ENCODE measurements around the gene RBM12. TPM values are rescaled to one million over a fixed set of nuclear protein-coding genes. Genes with fewer than 3 reads are reported as not detected.

The RBM12 gene
- total and polyA plus RNA-seq, 2 experiments from 2014 or later: 18.5 to 36.0 TPM

- Histone ChIP-seq H3K9me3 (ENCODE audit: low read depth) (no peaks in the 10 kb centered on the region), H4K20me1 (ENCODE audit: insufficient read depth) (peaks cover 54% of the 10 kb centered on the region), H3F3A (ENCODE audit: insufficient read depth) (peaks cover 32% of the 10 kb centered on the region), H3K79me2 (ENCODE audit: insufficient read depth) (peaks cover 82% of the 10 kb centered on the region), H3K9ac (peak overlapping the region; percentile 96), H3K27ac (peak overlapping the region; percentile 28), H3K36me3 (ENCODE audit: low read depth) (peaks cover 2% of the 10 kb centered on the region; the same call in 1 of the 2 replicates), H3K4me2 (ENCODE audit: unreplicated experiment) (peak overlapping the region; percentile 94), H3K4me1 (ENCODE audit: insufficient read depth) (peaks cover 34% of the 10 kb centered on the region), H3K27me3 (replicated peaks; ENCODE audit: insufficient read depth) (no peaks in the 10 kb centered on the region), H3K9me2 (ENCODE audit: insufficient read depth) (no peaks in the 10 kb centered on the region), H2AFZ (no peak overlapping the region), H3K4me3 (peak overlapping the region; percentile 80)
- WGBS, 2 experiments (ENCODE audit: low coverage in 1 of 2, low lambda C conversion rate in 2 of 2, missing lambda C conversion rate in 2 of 2): 18 to 20% methylated on average over 3 of the region's 3 CpGs
- in situ Hi-C loops (cut with MboI): no loop called here
- no peak for TF ChIP-seq EZH2 (IDR thresholded peaks at IDR 0.05; ENCODE audit: insufficient read depth, poor library complexity, severe bottlenecking)
- no peak for TF ChIP-seq EZH2phosphoT487 (IDR thresholded peaks at IDR 0.05; ENCODE audit: insufficient read depth, low read depth)
- no peak for DNase-seq
Observed at GRCh38 chr20:35661908-35662307, 2.8 kb downstream of the RBM12 start.

GRCh38 chr20:35661053-35661452 is 3.6 kb downstream of the RBM12 start:
- no peaks in the 10 kb centered on the region for H3K9me2 ChIP-seq (ENCODE audit: insufficient read depth)
- in situ Hi-C loops (cut with MboI): no loop called here
- H3K79me2 ChIP-seq (ENCODE audit: insufficient read depth): peaks cover 90% of the 10 kb centered on the region
- H3K27ac ChIP-seq: peak overlapping the region; percentile 28
- H4K20me1 ChIP-seq (ENCODE audit: insufficient read depth): peaks cover 61% of the 10 kb centered on the region
- peak overlapping the region; percentile 96 for H3K9ac ChIP-seq
- peaks cover 36% of the 10 kb centered on the region for H3K4me1 ChIP-seq (ENCODE audit: insufficient read depth)
- no peaks in the 10 kb centered on the region for H3K27me3 ChIP-seq (replicated peaks; ENCODE audit: insufficient read depth)
- peak; percentile 42 for DNase-seq
- H2AFZ ChIP-seq: no peak overlapping the region
- H3K36me3 ChIP-seq (ENCODE audit: low read depth): peaks cover 10% of the 10 kb centered on the region; the same call in 1 of the 2 replicates
- no peaks in the 10 kb centered on the region for H3K9me3 ChIP-seq (ENCODE audit: low read depth)
- WGBS, 2 experiments (ENCODE audit: low coverage in 1 of 2, low lambda C conversion rate in 2 of 2, missing lambda C conversion rate in 2 of 2): 72 to 75% methylated on average over 2 of the region's 2 CpGs
- TF ChIP-seq EZH2 (IDR thresholded peaks at IDR 0.05; ENCODE audit: insufficient read depth, poor library complexity, severe bottlenecking) (no peak), EZH2phosphoT487 (IDR thresholded peaks at IDR 0.05; ENCODE audit: insufficient read depth, low read depth) (no peak)
- H3K4me2 ChIP-seq (ENCODE audit: unreplicated experiment): peak overlapping the region; percentile 94
- H3F3A ChIP-seq (ENCODE audit: insufficient read depth): peaks cover 32% of the 10 kb centered on the region
- H3K4me3 ChIP-seq: peak overlapping the region; percentile 80

- Histone ChIP-seq H3K9ac (no peak overlapping the region), H3K9me2 (ENCODE audit: insufficient read depth) (no peaks in the 10 kb centered on the region), H3F3A (ENCODE audit: insufficient read depth) (peaks cover 32% of the 10 kb centered on the region), H4K20me1 (ENCODE audit: insufficient read depth) (peaks cover 64% of the 10 kb centered on the region), H2AFZ (no peak overlapping the region), H3K27me3 (replicated peaks; ENCODE audit: insufficient read depth) (no peaks in the 10 kb centered on the region), H3K9me3 (ENCODE audit: low read depth) (no peaks in the 10 kb centered on the region), H3K4me1 (ENCODE audit: insufficient read depth) (peaks cover 36% of the 10 kb centered on the region), H3K4me2 (ENCODE audit: unreplicated experiment) (peak overlapping the region; percentile 94), H3K79me2 (ENCODE audit: insufficient read depth) (peaks cover 98% of the 10 kb centered on the region), H3K4me3 (peak overlapping the region; percentile 80; the same call in 1 of the 2 replicates), H3K36me3 (ENCODE audit: low read depth) (peaks cover 11% of the 10 kb centered on the region; the same call in 1 of the 2 replicates), H3K27ac (peak overlapping the region; percentile 28; the same call in 1 of the 2 replicates)
- TF ChIP-seq EZH2phosphoT487 (IDR thresholded peaks at IDR 0.05; ENCODE audit: insufficient read depth, low read depth) (no peak), EZH2 (IDR thresholded peaks at IDR 0.05; ENCODE audit: insufficient read depth, poor library complexity, severe bottlenecking) (no peak)
- 92 to 94% methylated on average over 10 of the region's 10 CpGs for WGBS, 2 experiments (ENCODE audit: low coverage in 1 of 2, low lambda C conversion rate in 2 of 2, missing lambda C conversion rate in 2 of 2)
- in situ Hi-C loops (cut with MboI): no loop called here
- DNase-seq: no peak
Observed at GRCh38 chr20:35660122-35660937, 4.4 kb downstream of the RBM12 start.

- H3K9ac ChIP-seq: no peak overlapping the region
- H3K4me3 ChIP-seq: no peak overlapping the region
- peaks cover 100% of the 10 kb centered on the region for H3K79me2 ChIP-seq (ENCODE audit: insufficient read depth)
- H4K20me1 ChIP-seq (ENCODE audit: insufficient read depth): peaks cover 54% of the 10 kb centered on the region
- H3K27ac ChIP-seq: no peak overlapping the region
- no peaks in the 10 kb centered on the region for H3K9me2 ChIP-seq (ENCODE audit: insufficient read depth)
- H3K4me1 ChIP-seq (ENCODE audit: insufficient read depth): peaks cover 27% of the 10 kb centered on the region
- in situ Hi-C loops (cut with MboI): no loop called here
- no peak for DNase-seq
- no peaks in the 10 kb centered on the region for H3K27me3 ChIP-seq (replicated peaks; ENCODE audit: insufficient read depth)
- peaks cover 20% of the 10 kb centered on the region for H3F3A ChIP-seq (ENCODE audit: insufficient read depth)
- H3K36me3 ChIP-seq (ENCODE audit: low read depth): peaks cover 26% of the 10 kb centered on the region
- no peaks in the 10 kb centered on the region for H3K9me3 ChIP-seq (ENCODE audit: low read depth)
- H3K4me2 ChIP-seq (ENCODE audit: unreplicated experiment): peak overlapping the region; percentile 19
- TF ChIP-seq EZH2phosphoT487 (IDR thresholded peaks at IDR 0.05; ENCODE audit: insufficient read depth, low read depth): no peak
- 18 to 22% methylated on average over 1 of the region's 1 CpG for WGBS, 2 experiments (ENCODE audit: low coverage in 1 of 2, low lambda C conversion rate in 2 of 2, missing lambda C conversion rate in 2 of 2)
- no peak overlapping the region for H2AFZ ChIP-seq
Observed at GRCh38 chr20:35657271-35657670, 7.4 kb downstream of the RBM12 start.
